HUES64 (cell line): ENCODE data around the gene NDUFAF8.

Source experiments
- H3K27ac ChIP-seq: 2 replicates; pipeline ENCODE4 v1.7.0; 2013; ENCODE audit warnings: low read depth, low read length, inconsistent platforms
- H3K27me3 ChIP-seq: 2 replicates; pipeline ENCODE4 v1.6.1; 2013; ENCODE audit warnings: mild to moderate bottlenecking, low read length; ENCODE audit not compliant: insufficient read depth
- H3K36me3 ChIP-seq: 2 replicates; pipeline ENCODE4 v1.6.1; 2013; ENCODE audit warnings: mild to moderate bottlenecking, low read length; ENCODE audit not compliant: insufficient read depth
- H3K4me1 ChIP-seq: 2 replicates; pipeline ENCODE4 v1.6.1; 2013; ENCODE audit warnings: mild to moderate bottlenecking, low read length, moderate library complexity; ENCODE audit not compliant: insufficient read depth
- H3K4me3 ChIP-seq: 2 replicates; pipeline ENCODE4 v1.5.1; 2013; ENCODE audit warnings: mild to moderate bottlenecking, low read length, moderate library complexity
- H3K9ac ChIP-seq: 2 replicates; pipeline ENCODE4 v1.6.1; 2013; ENCODE audit warnings: mild to moderate bottlenecking, low read depth, low read length
- H3K9me3 ChIP-seq: 2 replicates; pipeline ENCODE4 v1.6.1; 2013; ENCODE audit warnings: low read depth, low read length; ENCODE audit not compliant: insufficient read depth
- WGBS: fragments of 150-250, 120-280 bp; methylation state at CpG from one replicate; pipeline ENCODE4 v1.1.7; 2013; ENCODE audit warnings: missing lambda C conversion rate; 5-methylcytosine and 5-hydroxymethylcytosine counted together

Gene NDUFAF8

DNA sequence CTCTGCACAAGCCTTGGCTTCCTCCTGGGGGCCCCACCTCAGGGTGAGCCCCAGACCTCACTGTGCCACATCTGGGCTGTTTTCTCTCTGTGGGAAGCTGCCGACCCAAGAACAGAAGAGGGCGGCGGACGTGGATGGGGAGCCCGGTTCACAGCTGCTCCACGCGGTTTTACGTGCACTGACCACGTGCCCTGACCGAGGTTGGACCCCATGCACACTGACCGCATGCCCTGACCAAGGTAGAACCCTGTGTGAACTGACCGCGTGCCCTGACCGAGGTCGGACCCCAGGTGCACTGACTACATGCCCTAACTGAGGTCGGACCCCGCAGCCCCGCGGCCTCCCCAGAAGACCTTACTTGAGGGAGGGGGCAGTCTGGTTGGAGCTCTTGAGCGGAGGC, 36.0 kb upstream of the NDUFAF8 start:
- no peak overlapping the region for H3K27ac ChIP-seq
- no peaks in the 10 kb centered on the region for H3K27me3 ChIP-seq
- no peaks in the 10 kb centered on the region for H3K9me3 ChIP-seq
- no peak overlapping the region for H3K4me3 ChIP-seq
- H3K36me3 ChIP-seq, result peaks cover 23% of the 10 kb centered on the region
- H3K4me1 ChIP-seq, result no peaks in the 10 kb centered on the region
- no peak overlapping the region for H3K9ac ChIP-seq
- 96% methylated on average over 20 of the region's 20 CpGs for WGBS

DNA sequence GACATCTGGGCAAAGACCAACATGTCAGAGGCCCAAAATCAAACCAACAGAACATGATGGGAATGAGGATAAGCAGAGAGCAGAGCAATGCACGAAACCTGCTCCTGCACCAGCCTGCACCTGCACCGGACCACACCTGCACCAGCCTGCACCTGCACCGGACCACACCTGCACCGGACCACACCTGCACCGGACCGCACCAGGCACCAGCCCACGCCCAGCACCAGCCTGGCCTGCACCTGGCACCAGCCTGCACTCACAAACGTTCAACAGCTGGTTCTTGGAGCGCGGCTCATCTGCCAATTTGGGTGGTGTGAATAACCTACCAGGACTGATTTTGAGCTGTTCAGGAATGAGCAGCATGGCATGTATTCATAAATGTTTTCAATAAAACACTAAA, 34.5 kb upstream of the NDUFAF8 start:
- Histone ChIP-seq H3K27me3 (no peaks in the 10 kb centered on the region), H3K4me3 (no peak overlapping the region), H3K36me3 (peaks cover 12% of the 10 kb centered on the region), H3K27ac (no peak overlapping the region), H3K4me1 (no peaks in the 10 kb centered on the region), H3K9me3 (no peaks in the 10 kb centered on the region), H3K9ac (no peak overlapping the region)
- WGBS, result 87% methylated on average over 10 of the region's 10 CpGs

DNA sequence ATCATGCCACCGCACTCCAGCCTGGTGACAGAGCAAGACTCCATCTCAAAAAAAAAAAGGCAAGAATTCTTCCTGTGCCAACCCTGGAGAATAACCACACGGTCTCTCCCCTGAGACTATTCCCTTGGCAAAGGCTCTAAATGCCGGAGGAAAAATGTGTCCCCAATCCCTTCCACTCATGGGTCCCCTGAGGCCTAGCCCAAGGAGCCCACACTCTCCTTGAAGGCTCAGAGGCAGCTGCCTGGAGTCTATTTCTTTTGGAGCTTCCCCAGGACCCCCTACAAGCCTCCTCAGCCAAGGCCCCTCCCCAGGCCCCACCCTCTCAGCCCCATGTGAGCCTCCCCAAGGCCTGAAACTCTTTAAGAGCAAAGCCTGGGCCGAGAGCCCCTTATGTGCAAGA, 33.0 kb upstream of the NDUFAF8 start:
- no peaks in the 10 kb centered on the region for H3K27me3 ChIP-seq
- H3K9ac ChIP-seq, result no peak overlapping the region
- WGBS, result 96% methylated on average over 4 of the region's 4 CpGs
- no peak overlapping the region for H3K4me3 ChIP-seq
- no peaks in the 10 kb centered on the region for H3K4me1 ChIP-seq
- no peaks in the 10 kb centered on the region for H3K9me3 ChIP-seq
- no peak overlapping the region for H3K27ac ChIP-seq
- H3K36me3 ChIP-seq, result peaks cover 11% of the 10 kb centered on the region

DNA sequence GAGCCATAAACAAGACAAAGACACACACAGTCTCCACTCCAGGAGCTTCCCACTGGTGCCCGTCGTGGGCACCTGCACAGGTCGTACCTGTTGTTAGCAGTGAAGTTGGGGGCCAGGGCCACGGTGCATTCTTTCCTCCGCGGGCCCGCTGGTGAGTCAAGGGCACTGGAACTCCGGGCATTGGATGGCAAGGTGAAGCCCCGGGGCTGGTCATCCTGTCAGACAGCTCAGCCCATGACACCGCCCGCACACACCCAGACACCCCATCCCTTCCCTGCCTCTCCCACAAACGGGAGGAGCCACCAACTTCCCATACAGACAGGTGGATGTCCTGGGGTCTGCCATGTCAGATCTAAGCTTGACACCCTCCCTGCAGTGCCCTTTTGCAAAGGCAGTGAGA, 32.5 kb upstream of the NDUFAF8 start:
- Histone ChIP-seq H3K4me3 (no peak overlapping the region), H3K27ac (no peak overlapping the region), H3K27me3 (no peaks in the 10 kb centered on the region), H3K36me3 (peaks cover 6% of the 10 kb centered on the region; the same call in 1 of the 2 replicates), H3K4me1 (no peaks in the 10 kb centered on the region), H3K9ac (no peak overlapping the region), H3K9me3 (no peaks in the 10 kb centered on the region)
- 93% methylated on average over 12 of the region's 12 CpGs for WGBS

DNA sequence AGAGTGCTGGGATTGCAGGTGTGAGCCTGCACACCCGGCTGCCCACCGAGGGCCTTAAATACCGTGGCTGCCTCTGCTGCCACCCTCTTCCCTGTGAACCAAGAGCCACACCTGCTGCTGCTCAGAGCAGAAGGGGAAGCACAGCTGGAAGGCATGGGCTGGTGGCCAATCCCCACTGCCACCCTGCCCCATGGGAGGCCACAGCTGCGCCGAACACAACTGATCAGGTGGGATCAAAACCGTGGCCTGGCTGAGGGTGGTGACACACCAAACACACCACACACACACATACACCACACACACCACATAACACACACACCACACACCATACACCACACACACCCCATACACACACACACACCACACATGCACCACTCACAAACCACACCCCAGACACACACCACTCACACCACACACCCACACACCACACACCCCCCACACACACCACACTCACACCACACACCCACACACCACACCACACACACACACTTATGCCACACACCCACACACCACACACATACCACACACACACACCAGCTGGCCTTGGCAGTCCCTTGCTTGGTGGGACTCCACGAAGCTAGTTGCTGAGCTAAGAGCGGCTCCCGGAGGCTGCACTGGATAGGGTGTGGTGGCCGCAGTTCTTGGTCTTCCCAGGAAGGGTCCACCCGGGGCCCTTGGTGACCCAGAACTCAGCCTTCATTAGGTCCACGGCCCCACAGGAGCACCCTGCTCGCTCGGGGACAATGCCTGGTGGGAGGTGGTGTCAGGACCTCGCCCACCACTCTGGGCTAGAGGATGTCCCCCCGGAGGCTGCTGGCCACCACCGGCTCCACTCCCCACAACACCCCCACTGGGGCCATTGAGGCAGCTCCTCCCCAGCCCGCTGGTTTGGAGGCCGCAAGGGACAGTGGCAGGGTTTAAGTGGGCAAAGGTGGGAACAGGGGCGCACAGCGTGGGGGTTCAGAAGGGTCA, 31.2 kb upstream of the NDUFAF8 start:
- no peak overlapping the region for H3K27ac ChIP-seq
- no peaks in the 10 kb centered on the region for H3K4me1 ChIP-seq
- no peak overlapping the region for H3K4me3 ChIP-seq
- WGBS, result 96% methylated on average over 21 of the region's 21 CpGs
- no peak overlapping the region for H3K9ac ChIP-seq
- H3K36me3 ChIP-seq, result peaks cover 6% of the 10 kb centered on the region; the same call in 1 of the 2 replicates
- no peaks in the 10 kb centered on the region for H3K27me3 ChIP-seq
- no peaks in the 10 kb centered on the region for H3K9me3 ChIP-seq

DNA sequence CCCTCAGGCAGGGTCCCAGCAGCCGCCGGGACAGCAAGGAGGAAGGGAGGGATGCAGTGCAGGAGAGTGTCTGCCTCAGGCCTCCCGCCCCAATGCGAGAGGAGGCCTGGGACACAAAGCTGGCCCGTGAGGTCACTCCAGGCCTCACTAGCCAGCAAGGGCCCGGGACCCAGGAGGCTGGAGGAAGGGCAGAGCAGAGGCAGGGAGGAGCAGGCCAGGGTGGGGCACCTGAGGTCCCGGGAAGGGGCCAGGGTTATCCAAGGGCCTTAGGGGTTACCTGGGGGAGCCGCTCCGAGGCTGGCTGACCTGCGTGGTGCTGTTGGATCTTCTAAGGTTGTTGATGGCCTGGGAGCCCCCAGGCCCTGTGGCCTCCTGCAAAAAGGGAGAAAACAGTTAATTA, 30.5 kb upstream of the NDUFAF8 start:
- no peaks in the 10 kb centered on the region for H3K27me3 ChIP-seq
- no peak overlapping the region for H3K27ac ChIP-seq
- H3K9me3 ChIP-seq, result no peaks in the 10 kb centered on the region
- peaks cover 2% of the 10 kb centered on the region; the same call in 1 of the 2 replicates for H3K36me3 ChIP-seq
- H3K9ac ChIP-seq, result no peak overlapping the region
- 93% methylated on average over 10 of the region's 10 CpGs for WGBS
- H3K4me1 ChIP-seq, result no peaks in the 10 kb centered on the region
- no peak overlapping the region for H3K4me3 ChIP-seq

DNA sequence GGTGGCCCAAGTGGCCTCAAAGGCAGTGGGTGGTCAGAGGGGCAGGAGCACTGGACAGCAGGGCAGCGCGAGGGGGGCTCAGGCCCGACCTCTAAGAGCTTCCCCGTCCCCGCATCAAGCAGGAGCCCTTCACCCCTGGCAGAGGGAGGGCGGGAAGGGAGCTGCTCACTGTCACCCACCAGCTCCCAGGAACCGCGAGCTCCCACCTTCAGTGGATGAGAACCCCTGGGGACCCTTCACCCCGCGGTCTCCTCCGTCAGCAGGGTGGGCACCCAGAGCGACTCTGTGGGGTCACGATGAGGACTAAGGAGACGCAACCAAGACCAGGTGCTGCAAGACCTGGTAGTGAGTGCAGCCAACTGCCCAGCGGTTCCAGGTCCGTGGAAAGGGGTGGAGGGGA, 30.0 kb upstream of the NDUFAF8 start:
- no peak overlapping the region for H3K9ac ChIP-seq
- H3K4me1 ChIP-seq, result no peaks in the 10 kb centered on the region
- H3K9me3 ChIP-seq, result no peaks in the 10 kb centered on the region
- no peaks in the 10 kb centered on the region for H3K27me3 ChIP-seq
- WGBS, result 95% methylated on average over 16 of the region's 16 CpGs
- H3K36me3 ChIP-seq, result peaks cover 2% of the 10 kb centered on the region; the same call in 1 of the 2 replicates
- no peak overlapping the region for H3K27ac ChIP-seq
- no peak overlapping the region for H3K4me3 ChIP-seq

DNA sequence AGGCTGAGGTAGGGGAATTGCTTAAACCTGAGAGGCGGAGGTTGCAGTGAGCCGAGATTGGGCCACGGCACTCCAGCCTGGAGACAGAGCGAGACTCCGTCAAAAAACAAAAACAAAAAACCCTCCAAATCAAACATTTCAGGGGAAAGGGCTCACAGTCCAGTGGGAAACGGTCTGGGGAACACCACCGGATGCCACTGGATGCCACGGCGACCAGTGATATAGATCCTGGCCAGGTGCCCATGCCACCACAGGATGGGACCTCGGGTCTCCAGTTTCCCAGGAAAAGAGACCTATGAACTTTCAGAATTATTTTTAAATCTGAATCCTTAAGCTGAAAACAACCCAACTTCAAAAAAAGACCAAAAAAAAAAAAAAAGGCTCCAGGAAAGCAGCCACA, 28.7 kb upstream of the NDUFAF8 start:
- WGBS, result 96% methylated on average over 10 of the region's 10 CpGs
- Histone ChIP-seq H3K4me1 (no peaks in the 10 kb centered on the region), H3K9ac (no peak overlapping the region), H3K27ac (no peak overlapping the region), H3K27me3 (no peaks in the 10 kb centered on the region), H3K9me3 (no peaks in the 10 kb centered on the region), H3K4me3 (no peak overlapping the region), H3K36me3 (0 out of 2 replicates have a peak, but pooled peaks cover 2% of the 10 kb centered on the region)

DNA sequence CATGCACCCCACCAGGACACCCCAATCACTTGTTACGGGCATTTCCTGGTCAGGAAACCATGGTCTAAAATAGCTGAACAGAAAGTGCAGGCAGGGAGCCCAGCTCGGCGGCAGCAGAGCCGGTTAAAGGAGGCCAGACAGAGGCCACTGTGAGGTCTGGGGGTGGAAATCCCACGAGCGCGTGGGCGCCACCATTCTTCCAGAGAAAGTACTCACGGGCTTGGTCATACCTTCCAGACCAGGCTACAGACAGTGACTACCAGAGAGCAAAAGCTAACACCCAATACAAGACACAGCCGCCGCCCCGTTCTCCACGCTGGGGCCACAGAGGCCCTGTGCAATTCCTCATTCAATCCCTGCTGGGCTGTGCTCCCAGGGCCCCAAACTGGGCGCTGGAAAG, 28.2 kb upstream of the NDUFAF8 start:
- no peak overlapping the region for H3K4me3 ChIP-seq
- H3K27ac ChIP-seq, result no peak overlapping the region
- no peaks in the 10 kb centered on the region for H3K4me1 ChIP-seq
- 79% methylated on average over 14 of the region's 14 CpGs for WGBS
- H3K9me3 ChIP-seq, result no peaks in the 10 kb centered on the region
- H3K36me3 ChIP-seq, result 0 out of 2 replicates have a peak, but pooled peaks cover 2% of the 10 kb centered on the region
- H3K9ac ChIP-seq, result no peak overlapping the region
- H3K27me3 ChIP-seq, result no peaks in the 10 kb centered on the region

DNA sequence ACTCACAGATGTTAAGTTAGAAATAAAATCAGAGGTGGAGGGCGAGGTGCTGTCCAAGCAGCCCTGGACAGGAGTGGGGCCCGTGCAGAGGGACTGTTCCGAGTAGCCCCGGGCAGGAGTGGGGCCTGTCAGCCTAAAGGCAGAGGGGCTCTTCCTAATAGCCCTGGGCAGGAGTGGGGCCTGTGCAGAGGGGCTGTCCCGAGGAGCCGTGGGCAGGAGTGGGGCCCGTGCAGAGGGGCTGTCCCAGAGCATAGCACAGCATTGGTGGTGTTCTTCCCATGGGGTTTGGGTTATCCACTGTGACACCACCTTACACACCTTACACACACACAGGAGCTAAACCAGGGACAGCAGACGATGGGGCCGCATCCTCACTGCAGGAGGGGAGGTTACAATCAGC, 26.8 kb upstream of the NDUFAF8 start:
- Histone ChIP-seq H3K27ac (no peak overlapping the region), H3K9me3 (no peaks in the 10 kb centered on the region), H3K27me3 (no peaks in the 10 kb centered on the region), H3K4me1 (no peaks in the 10 kb centered on the region), H3K4me3 (no peak overlapping the region), H3K36me3 (peaks cover 5% of the 10 kb centered on the region; the same call in 1 of the 2 replicates), H3K9ac (no peak overlapping the region)
- WGBS, result 93% methylated on average over 9 of the region's 9 CpGs

DNA sequence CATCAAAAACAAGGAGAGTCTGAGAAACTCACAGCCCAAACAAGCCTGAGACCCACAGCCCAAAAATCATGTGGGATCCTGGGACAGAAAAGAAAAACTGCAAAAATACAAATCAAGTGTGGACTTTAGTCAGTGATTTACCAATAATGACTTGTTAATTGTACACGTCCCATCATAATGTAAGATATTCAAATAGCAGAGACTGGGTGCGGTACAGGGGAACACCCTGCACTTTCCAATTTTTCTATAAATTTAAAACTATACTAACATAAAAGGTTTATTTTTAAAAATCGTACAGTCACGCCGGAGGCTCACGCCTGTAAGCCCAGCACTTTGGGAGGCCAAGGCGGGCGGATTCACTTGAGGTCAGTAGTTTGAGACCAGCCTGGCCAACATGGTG, 25.1 kb upstream of the NDUFAF8 start:
- H3K9ac ChIP-seq, result no peak overlapping the region
- H3K36me3 ChIP-seq, result peaks cover 10% of the 10 kb centered on the region; the same call in 1 of the 2 replicates
- H3K27ac ChIP-seq, result no peak overlapping the region

More for the DNA sequence above, 25.1 kb upstream of the NDUFAF8 start:
- WGBS, result 96% methylated on average over 8 of the region's 8 CpGs
- H3K4me1 ChIP-seq, result no peaks in the 10 kb centered on the region
- H3K4me3 ChIP-seq, result no peak overlapping the region
- no peaks in the 10 kb centered on the region for H3K27me3 ChIP-seq
- no peaks in the 10 kb centered on the region for H3K9me3 ChIP-seq
